ENCODE data around the gene ATP8B4.
"Not testable (repeated sequence)": the region's sequence is repeated elsewhere in the genome, so short reads cannot be mapped to it uniquely, and the experiment has no call there.

The ATP8B4 gene

DNA sequence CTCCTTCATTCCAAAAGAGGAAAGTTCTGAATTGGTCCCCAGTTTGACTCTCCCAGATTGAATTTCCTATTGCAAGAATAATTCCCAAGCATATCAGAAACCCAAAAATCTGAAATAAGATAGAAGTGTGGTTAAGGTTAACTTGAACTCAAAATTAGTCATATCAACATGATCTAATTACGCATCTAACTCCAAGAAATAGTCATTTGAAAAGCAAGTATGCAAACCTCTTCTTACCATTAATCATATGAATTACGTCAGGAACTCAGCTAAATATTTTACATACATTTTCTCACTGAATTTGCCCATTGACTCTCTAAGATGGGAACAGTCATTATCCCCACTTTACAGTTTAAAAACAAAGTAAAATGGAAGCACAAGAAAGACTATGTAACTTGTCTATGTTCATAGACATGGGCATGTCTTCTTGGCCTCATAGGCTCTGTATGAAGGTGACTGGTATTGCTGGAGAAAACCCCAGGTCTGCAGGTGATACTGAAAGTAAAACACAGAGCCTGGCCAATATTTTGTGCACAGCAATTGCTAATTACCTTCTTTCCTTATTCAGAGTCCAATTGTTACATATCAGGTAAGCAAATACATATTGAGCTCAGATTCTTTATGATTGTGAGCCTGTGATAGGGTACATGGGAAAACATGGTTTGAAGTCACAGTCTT is 139.2 kb downstream of the ATP8B4 start:
- no peak for DNase-seq (ENCODE audit: low read depth in 2 of 2)
- TF ChIP-seq, protein P1, sequence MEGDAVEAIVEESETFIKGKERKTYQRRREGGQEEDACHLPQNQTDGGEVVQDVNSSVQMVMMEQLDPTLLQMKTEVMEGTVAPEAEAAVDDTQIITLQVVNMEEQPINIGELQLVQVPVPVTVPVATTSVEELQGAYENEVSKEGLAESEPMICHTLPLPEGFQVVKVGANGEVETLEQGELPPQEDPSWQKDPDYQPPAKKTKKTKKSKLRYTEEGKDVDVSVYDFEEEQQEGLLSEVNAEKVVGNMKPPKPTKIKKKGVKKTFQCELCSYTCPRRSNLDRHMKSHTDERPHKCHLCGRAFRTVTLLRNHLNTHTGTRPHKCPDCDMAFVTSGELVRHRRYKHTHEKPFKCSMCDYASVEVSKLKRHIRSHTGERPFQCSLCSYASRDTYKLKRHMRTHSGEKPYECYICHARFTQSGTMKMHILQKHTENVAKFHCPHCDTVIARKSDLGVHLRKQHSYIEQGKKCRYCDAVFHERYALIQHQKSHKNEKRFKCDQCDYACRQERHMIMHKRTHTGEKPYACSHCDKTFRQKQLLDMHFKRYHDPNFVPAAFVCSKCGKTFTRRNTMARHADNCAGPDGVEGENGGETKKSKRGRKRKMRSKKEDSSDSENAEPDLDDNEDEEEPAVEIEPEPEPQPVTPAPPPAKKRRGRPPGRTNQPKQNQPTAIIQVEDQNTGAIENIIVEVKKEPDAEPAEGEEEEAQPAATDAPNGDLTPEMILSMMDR (IDR thresholded peaks at IDR 0.05; ENCODE audit: low read depth, low read length): no peak
- no peak overlapping the region for H3K4me3 ChIP-seq (replicated peaks in 1 of 2; ENCODE audit: low read depth in 2 of 2, low read length in 2 of 2)

DNA sequence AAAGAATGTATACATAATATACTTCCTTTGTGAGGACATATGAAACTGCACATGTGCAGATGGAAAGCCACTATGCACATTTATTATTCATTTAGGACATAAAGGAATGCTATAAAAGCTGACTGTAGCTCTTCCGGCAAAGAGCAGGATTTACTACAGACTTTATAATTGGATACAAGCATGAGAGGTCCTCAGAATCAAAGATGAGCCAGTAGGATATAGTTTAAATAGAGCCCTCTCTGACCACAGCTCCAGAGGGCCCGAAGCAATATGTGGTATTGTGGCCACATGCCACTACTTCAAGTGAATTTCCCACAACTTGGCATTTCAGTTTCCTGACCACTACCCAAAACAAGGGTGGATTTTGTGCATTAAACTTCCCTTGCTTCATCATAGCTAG is 140.9 kb downstream of the ATP8B4 start:
- TF ChIP-seq, protein P1 (IDR thresholded peaks at IDR 0.05; ENCODE audit: low read depth, low read length): no peak

DNA sequence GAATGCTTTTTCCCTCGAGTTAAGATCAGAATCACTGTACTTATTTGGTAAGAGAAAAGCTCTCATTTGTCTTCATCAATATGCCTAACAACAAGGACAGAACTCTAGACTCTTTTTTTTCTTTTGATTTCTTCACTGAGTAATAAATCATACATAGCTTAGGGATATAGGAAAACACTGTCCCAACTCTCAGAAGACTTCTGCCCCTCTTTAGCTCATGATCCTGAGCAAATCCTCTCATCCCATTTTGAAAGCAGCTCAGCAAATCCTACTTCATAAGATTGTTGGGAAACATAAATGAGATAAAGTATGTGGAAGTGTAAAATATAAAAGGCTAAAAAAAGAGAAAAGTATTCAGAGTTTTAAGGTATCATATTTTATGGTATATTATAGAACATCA is 141.7 kb downstream of the ATP8B4 start:
- TF ChIP-seq, protein P1 (IDR thresholded peaks at IDR 0.05; ENCODE audit: low read depth, low read length): no peak
- H3K4me3 ChIP-seq (replicated peaks in 1 of 2; ENCODE audit: low read depth in 2 of 2, low read length in 2 of 2): no peak overlapping the region
- no peak for DNase-seq (ENCODE audit: low read depth in 2 of 2)

More for the DNA sequence above, 140.9 kb downstream of the ATP8B4 start:
- no peak overlapping the region for H3K4me3 ChIP-seq (replicated peaks in 1 of 2; ENCODE audit: low read depth in 2 of 2, low read length in 2 of 2)
- DNase-seq (ENCODE audit: low read depth in 2 of 2): no peak

DNA sequence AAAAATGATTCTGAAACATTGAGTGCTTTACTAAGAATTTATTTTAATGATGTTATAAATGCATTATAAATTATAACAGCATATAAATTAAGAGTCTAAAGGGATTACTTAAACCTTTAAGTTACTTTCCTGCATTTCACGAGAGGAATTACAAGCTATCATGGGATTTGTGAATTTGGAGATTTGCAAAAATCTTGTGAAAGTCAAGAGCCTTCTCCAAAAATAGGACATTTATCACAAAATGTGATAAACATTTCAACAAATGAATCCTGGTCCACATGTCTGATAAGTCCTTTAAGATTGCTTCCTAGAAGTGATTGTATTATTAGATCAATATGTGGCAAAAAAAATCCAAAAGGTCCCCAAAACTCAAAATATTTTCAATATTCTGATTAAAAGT is 154.5 kb downstream of the ATP8B4 start:
- TF ChIP-seq, protein P1 (IDR thresholded peaks at IDR 0.05; ENCODE audit: low read depth, low read length): no peak
- no peak for DNase-seq (ENCODE audit: low read depth in 2 of 2)
- no peak overlapping the region for H3K4me3 ChIP-seq (replicated peaks in 1 of 2; ENCODE audit: low read depth in 2 of 2, low read length in 2 of 2)

DNA sequence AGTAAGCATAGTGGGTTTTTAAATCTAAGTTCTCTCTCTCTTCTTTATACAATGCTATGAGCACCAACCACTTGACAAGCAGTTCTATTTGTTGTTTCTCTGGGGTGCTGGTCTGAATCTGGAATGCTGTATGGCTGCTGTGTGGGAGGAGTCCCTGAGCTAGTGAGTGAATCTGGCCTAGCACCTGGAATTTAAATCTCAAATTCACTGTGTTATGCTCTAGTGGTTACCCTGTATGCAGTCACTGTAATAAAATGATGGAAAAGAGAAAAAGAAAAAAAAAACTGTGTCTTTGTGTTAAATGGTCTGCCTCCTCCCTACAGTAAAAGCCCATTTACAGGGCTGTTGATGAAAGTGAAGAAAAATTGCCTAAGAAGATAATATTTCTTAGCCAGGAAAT is 155.0 kb downstream of the ATP8B4 start:
- TF ChIP-seq, protein P1 (IDR thresholded peaks at IDR 0.05; ENCODE audit: low read depth, low read length): no peak
- H3K4me3 ChIP-seq (replicated peaks in 1 of 2; ENCODE audit: low read depth in 2 of 2, low read length in 2 of 2): no peak overlapping the region
- DNase-seq (ENCODE audit: low read depth in 2 of 2): peak in 1 of 2 donors; percentile 44

DNA sequence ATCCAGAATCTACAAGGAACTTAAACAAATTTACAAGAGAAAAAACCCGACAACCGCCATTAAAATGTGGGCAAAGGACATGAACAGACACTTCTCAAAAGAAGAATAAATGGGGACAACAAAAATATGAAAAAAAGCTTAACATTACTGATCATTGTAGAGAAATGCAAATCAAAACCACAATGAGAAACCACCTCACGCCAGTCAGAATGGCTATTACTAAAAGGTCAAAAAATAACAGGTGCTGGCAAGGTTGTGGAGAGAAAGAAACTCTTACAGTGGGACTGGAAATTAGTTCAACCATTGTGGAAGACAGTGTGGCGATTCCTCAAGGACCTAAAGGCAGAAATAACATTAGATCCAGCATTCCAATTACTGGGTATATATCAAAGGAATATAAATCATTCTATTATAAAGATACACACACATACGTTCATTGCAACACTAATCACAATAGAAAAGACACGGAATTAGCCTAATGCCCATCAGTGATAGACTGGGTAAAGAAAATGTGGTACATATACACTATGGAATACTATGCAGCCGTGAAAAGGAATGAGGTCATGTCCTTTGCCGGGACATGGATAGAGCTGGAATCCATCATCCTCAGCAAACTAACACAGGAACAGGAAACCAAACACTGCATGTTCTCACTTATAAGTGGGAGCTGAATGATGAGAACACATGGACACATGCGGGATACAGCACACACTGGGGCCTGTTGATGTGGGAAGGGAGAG is 155.8 kb downstream of the ATP8B4 start:
- not testable (repeated sequence) for H3K4me3 ChIP-seq (replicated peaks in 1 of 2; ENCODE audit: low read depth in 2 of 2, low read length in 2 of 2); DNase-seq (ENCODE audit: low read depth in 2 of 2)

DNA sequence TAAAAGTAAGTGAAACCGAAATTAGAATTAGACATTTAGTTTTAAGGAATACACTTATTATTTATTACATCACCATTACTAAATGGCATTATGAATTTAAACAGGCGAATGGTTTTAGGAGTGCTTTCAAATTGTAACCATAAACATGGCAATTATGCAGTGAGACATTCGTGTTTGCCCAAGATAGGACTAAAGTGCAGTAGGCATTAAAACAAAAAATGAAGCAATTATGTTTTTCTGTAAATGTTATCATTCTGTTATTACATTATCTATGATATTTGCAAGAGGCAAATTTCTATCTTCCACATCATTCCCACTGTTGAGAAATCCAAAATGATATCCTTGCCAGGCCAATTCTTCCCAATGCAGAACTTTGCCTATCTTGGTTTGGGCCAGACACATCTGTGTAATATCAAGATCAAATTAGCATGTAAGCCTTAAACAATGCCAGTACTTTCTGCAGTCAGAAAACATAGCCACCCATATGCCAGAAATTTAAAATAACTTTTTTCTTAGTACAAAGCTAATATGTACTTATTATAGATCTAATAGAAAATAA is 156.9 kb downstream of the ATP8B4 start:
- DNase-seq (ENCODE audit: low read depth in 2 of 2): peak in 1 of 2 donors; percentile 79
- TF ChIP-seq, protein P1 (IDR thresholded peaks at IDR 0.05; ENCODE audit: low read depth, low read length): no peak
- H3K4me3 ChIP-seq (replicated peaks in 1 of 2; ENCODE audit: low read depth in 2 of 2, low read length in 2 of 2): no peak overlapping the region

Data from cardiac fibroblast (primary cell).